Fibroblast of skin of scalp (primary cell): ENCODE data around the gene SMG6.
"Not testable (repeated sequence)": the region's sequence is repeated elsewhere in the genome, so short reads cannot be mapped to it uniquely, and the experiment has no call there.

ENCODE experiments used
- DNase-seq: peaks from one replicate; pipeline ENCODE4 v3.0.0-alpha.2; 2013

The SMG6 gene

DNA sequence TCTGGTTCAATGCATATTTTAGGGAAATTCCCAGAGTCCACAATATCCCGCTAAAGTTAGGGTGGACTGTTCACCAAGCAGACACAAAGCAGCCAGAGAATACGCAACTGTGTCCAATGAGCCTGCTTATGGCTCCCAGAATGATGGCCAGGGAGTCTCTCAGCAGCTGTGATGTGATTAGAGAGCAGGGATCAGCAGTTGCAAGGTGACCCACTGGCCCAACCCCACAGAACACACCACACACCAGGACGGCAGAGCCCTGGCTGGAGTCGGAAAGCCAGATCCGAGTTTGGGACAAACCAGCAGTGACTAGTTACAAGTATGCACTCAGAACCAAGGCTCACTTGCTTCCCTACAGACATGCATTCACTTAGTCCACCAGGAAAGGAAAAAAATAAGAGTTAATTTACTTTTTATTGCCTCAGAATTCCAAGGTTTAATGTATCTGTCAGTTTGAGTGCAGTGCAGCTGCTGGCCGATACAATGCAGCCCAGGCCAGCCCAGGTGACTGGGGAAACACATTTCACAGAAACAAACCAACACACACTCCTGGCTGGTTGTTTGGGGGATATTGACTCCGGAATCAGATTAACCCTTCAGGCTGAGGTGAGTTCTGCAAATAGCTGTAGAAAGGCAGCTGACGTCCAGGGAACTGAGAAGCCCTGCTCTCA lies 127.0 kb downstream of the SMG6 start:
- DNase-seq, result no peak

- peak; percentile 60 for DNase-seq
These were observed 128.3 kb downstream of the SMG6 start for GRCh38 chr17:2175294-2175628.

GRCh38 chr17:2174468-2175293 lies 128.9 kb downstream of the SMG6 start:
- peak; percentile 90 for DNase-seq

GRCh38 chr17:2174014-2174413 lies 129.6 kb downstream of the SMG6 start:
- DNase-seq, result peak; percentile 46

DNA sequence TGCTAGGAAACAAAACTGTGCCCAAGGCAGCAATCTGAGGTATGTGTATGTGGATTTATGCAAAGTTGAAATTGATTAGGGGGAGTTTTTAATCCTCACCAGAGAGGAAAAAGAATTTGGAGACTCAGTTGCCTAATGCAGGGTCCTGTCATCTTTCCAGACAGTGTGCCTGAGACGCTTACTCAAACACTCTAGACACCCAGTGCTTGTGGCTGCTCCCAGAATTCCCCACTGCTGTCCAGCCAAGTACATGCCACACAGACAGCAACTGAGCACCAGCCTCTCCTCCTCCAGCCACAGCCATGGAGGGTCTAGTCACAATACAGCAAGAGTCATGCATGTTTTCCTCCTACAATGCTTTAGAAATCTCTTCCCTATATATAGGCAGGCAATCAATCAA lies 130.6 kb downstream of the SMG6 start:
- peak; percentile 73 for DNase-seq

DNA sequence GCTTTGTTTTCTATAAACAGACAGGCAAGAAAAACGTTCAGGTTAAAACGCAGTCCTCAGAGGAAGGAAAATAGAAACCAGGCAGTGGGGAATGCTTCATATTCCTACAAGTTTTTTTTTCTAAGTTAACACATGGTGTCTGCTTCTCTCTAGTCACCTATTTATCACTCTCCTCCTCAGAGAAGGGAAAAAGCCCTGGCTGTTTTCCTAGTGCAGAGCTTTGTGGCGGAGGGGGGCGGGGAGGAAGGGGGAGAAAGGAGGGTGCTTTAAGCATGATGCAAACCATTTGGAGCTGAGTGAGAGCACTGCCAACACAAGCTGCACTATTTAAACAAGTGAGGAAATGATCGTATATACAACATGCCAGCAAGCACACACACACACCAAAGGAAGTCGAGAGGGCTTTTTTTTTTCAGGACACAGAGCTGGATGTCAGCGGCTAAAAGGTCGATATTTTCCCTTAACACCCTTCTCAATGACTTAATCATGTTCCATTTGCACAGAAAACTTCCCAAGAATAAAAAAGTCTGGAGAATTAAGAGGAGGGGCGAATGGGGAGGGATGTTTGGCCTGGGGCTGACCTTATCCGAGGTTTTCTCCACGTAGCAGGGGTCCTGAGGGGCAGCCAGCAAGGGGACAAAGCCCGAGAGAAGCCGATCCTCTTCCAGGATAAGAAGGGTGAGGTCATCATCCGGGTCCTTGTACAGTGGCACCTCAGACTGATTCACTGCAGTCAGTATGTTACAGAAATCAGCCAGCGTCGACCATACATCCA lies 131.3 kb downstream of the SMG6 start:
- DNase-seq, result peak; percentile 97

- DNase-seq, result peak; percentile 79
These were observed 131.9 kb downstream of the SMG6 start for GRCh38 chr17:2171702-2172076.

DNA sequence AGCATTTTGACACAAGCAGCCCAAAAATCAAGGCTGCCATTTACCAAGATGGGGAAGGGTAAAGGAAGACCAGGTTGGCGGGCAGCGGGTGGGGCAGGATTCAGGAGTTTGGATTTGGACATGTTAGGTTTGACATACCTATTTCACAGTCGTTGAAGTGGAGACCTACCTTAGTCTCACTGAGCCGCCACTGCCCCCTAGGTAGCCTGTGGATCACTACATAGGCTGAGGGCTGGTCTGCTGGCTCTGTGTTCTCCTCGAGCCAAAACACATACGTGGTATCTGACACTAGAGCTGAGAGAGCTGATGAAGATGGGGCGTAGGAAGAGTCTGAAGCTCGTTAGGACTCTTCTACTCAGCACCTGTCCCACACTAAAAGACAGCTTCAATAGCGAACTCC lies 133.6 kb downstream of the SMG6 start:
- no peak for DNase-seq

DNA sequence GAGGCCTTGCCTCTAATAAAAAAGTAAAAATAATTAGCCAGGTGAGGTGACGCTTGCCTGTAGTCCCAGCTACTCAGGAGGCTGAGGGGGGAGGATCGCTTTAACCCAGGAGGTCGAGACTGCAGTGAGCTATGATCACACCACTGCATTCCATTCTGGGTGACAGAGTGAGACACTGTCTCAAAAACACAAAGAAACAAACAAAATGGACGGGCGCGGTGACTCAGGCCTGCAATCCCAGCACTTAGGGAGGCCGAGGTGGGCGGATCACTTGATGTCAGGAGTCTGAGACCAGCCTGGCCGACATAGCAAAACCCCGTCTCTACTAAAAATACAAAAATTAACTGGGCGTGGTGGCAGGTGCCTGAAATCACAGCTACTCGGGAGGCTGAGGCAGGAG lies 137.9 kb downstream of the SMG6 start:
- not testable (repeated sequence) for DNase-seq

DNA sequence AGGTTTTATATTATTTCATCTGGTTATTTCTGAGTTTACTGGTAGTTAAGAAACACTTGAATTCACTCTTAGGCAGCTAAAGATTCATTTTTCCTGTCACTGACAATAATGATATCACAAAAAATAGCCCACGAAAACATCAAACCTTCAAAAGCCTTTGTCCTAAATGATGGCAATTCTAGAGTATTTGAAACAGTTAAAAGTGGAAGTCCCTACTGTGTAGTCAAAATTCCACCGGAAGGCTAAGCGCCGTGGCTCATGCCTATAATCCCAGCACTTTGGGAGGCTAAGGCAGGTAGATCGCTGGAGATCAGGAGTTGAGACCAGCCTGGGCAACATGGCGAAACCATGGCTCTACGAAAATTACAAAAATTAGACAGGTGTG lies 145.2 kb downstream of the SMG6 start:
- no peak for DNase-seq

- peak; percentile 84 for DNase-seq
These were observed 145.8 kb downstream of the SMG6 start for GRCh38 chr17:2157675-2158395.

DNA sequence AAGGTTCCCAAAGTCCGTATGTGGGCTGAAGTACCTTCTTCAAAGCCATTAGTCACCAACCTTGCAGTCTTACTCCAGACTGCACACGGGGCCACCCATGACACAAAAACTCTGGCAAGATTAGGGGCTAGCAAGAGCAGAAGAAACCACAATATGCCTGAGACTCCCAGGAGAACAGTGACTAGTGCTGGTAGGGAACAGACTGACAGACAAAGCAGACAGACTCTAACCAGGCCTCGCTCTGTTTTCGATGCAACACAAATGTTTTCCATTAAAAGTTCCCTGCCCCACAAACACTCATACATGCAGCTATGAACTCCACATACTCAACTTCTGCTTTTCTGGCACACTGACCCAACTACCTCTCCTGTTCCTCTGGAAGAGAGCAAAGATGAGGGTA lies 146.5 kb downstream of the SMG6 start:
- DNase-seq, result peak; percentile 93

DNA sequence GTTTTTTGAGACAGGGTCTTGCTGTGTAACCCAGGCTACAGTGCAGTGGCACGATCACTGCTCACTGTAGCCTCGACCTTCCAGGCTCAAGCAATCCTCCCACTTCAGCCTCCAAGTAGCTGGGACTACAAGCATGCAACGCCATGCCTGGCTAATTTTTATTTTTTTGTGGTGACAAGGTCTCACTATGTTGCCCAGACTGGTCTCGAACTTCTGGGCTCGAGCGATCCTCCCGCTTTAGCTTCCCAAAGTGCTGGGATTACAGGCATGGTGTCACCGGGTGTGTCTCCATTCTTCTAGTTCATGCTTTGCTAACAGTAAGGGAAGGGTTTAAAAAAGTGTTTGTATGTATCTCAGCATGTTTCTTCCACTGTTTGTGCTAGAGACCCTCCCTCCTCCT lies 146.9 kb downstream of the SMG6 start:
- no peak for DNase-seq

- no peak for DNase-seq
These were observed 148.0 kb downstream of the SMG6 start for GRCh38 chr17:2155573-2155972.

DNA sequence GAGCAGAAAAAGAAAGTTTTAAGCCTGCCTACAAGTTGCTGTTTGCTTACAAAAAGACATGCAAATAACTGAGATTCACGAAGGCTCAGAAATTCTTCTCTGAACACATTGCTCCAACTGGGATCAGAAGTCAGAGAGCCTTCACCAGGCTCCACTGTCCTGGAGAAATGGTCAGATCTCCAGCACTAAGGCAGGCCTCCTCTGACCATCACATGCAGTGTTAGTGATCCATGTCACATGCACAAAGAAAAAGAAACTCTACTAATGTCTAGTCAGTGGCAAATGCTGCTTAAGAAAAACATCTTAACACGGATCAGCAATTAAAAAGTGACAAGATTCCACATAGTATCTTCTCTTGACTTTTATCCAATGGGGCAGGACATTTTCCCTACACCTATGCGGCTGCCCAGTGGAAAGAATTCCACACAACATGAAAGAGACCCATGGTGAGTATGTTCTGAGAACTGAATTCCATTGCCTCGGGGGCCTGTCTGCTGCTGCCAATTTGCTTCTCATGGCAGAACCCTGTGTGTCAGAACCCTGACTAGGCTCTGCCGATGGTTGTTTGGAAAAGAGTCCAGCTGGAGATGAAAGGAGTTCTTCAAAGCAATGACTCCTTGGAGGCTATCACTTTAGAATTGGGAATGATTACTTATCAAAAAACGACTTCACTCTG lies 152.1 kb downstream of the SMG6 start:
- peak; percentile 36 for DNase-seq

DNA sequence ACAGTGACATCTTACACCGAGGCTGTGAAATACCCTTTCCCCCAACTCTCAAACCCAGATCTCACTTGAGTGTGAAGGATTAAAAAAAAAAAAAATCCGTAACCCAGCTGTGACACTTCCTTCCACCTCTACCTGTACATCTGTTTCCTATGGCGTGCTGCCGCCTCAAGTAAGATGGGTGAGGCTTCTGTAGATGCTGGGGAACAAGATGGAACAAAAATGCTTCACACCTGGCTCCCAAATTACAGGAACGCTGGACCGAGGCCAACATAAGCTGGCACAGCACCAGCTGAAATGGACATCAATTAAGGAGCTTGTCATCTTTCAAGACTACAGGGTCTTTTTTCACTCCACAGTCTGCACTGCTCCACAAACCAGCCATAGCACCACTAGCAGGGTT lies 152.8 kb downstream of the SMG6 start:
- DNase-seq, result no peak

- DNase-seq, result no peak
These were observed 153.7 kb downstream of the SMG6 start for GRCh38 chr17:2149934-2150333.

DNA sequence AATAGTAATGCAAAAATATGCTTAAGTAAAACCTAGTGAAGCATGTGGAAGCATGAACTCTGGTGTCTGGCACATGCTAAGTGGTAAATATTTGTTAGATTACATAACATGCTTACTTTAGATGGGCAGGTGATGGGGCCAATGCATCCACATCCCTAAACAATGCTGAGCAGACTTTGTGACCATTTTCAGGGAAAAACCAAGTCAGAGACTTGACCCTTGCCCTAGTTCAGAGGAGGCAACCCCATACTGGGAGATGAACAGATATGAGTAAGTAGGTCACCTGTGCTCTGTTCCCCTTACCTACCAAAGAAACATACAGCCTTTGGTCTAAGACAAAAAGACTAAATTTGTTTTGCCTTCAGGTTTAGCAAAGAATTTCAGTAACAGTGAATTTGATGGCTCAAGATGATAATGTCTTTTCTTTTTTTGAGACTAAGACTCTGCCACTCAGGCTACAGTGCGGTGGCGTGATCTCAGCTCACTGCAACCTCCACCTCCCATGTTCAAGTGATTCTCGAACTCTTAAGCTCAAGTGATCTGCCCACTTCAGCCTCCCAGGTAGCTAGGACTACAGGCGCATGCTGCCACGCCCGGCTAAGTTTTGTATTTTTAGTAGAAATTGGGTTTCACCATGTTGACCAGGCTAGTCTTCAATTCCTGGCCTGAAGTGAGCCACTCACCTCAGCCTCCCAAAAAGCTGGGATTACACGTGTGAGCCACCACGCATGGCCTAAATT lies 157.3 kb downstream of the SMG6 start:
- DNase-seq, result no peak

GRCh38 chr17:2144701-2145100 lies 158.9 kb downstream of the SMG6 start:
- DNase-seq, result no peak

DNA sequence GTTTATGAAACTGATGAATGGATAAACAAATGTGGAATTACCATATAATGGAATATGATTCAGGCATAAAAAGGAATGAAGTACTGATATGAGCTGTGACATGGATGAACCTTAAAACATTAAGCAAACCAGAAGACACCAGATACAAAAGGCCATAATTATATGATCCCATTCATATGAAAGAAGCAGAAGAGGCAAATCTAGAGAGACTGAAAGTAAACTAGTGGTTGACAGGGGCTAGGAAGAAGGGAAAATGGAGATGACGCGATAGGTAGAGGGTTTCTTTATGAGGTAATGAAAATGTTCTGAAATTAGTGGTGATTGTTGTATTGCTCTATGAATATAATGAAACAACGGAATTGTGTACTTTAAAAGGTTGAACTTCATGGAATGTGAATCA lies 160.3 kb downstream of the SMG6 start:
- DNase-seq, result no peak

GRCh38 chr17:2142682-2143081 lies 160.9 kb downstream of the SMG6 start:
- DNase-seq, result not testable (repeated sequence)

GRCh38 chr17:2140683-2141082 lies 162.9 kb downstream of the SMG6 start:
- DNase-seq, result no peak
